ENCODE measurements around the gene KLC4. TPM values are rescaled to one million over a fixed set of nuclear protein-coding genes. Genes with fewer than 3 reads are reported as not detected.

KLC4 gene
- total RNA-seq, 2 donors from 2014 or later, result 98.8 to 101 TPM

GRCh38 chr6:43075670-43076463 lies 16.4 kb downstream of the KLC4 start, which contains the start of gene PTK7:
Gene PTK7 (plus strand): TSS chr6:43076314. CDS start chr6:43076489, 175 bp downstream.
- peak within 1 kb of the TSS; percentile 69 to 73 for H3K9ac ChIP-seq (ENCODE audit: low read depth in 2 of 2, low read length in 2 of 2)
- TF ChIP-seq CTCF (IDR thresholded peaks at IDR 0.05), result no peak

GRCh38 chr6:43076464-43077332 lies 17.3 kb downstream of the KLC4 start:
- peaks cover 4% of the 10 kb centered on the region for H3K27me3 ChIP-seq
- H3K4me3 ChIP-seq, result peak overlapping the region; percentile 56
- no peaks in the 10 kb centered on the region for H3K9me3 ChIP-seq
- H3K27ac ChIP-seq, result peak overlapping the region; percentile 22
- H3K4me1 ChIP-seq, result no peaks in the 10 kb centered on the region
- DNase-seq, result peak; percentile 35
- no peak for TF ChIP-seq CTCF (IDR thresholded peaks at IDR 0.05)
- peak overlapping the region; percentile 69 to 73 for H3K9ac ChIP-seq (ENCODE audit: low read depth in 2 of 2, low read length in 2 of 2)
- intact Hi-C loops (cut with DNase I), result no loop called here
- no peaks in the 10 kb centered on the region for H3K36me3 ChIP-seq

More at GRCh38 chr6:43075670-43076463, 16.4 kb downstream of the KLC4 start, which contains the start of gene PTK7:
- H3K9me3 ChIP-seq, result no peaks in the 10 kb centered on the region
- intact Hi-C loops (cut with DNase I), result no loop called here
- peak within 1 kb of the TSS; percentile 56 for H3K4me3 ChIP-seq
- DNase-seq, result peak; percentile 43
- H3K4me1 ChIP-seq, result no peaks in the 10 kb centered on the region
- H3K36me3 ChIP-seq, result no peaks in the 10 kb centered on the region
- H3K27ac ChIP-seq, result peak within 1 kb of the TSS; percentile 22
- peaks cover 4% of the 10 kb centered on the region for H3K27me3 ChIP-seq

GRCh38 chr6:43077333-43077809 lies 17.9 kb downstream of the KLC4 start:
- Histone ChIP-seq H3K9ac (ENCODE audit: low read depth in 2 of 2, low read length in 2 of 2) (peak overlapping the region; percentile 69 to 73), H3K36me3 (no peaks in the 10 kb centered on the region), H3K27me3 (peaks cover 4% of the 10 kb centered on the region), H3K9me3 (no peaks in the 10 kb centered on the region), H3K4me3 (peak overlapping the region; percentile 56), H3K4me1 (no peaks in the 10 kb centered on the region), H3K27ac (no peak overlapping the region)
- DNase-seq, result no peak
- TF ChIP-seq CTCF (IDR thresholded peaks at IDR 0.05), result no peak
- intact Hi-C loops (cut with DNase I), result no loop called here

- Histone ChIP-seq H3K4me3 (no peak overlapping the region), H3K27ac (no peak overlapping the region), H3K9ac (ENCODE audit: low read depth in 2 of 2, low read length in 2 of 2) (no peak overlapping the region), H3K4me1 (no peaks in the 10 kb centered on the region), H3K36me3 (no peaks in the 10 kb centered on the region), H3K27me3 (peaks cover 4% of the 10 kb centered on the region), H3K9me3 (no peaks in the 10 kb centered on the region)
- TF ChIP-seq CTCF (IDR thresholded peaks at IDR 0.05), result no peak
- no peak for DNase-seq
- intact Hi-C loops (cut with DNase I), result no loop called here
Measured at GRCh38 chr6:43077981-43078511, 18.6 kb downstream of the KLC4 start.

- Histone ChIP-seq H3K9me3 (no peaks in the 10 kb centered on the region), H3K36me3 (no peaks in the 10 kb centered on the region), H3K27ac (no peak overlapping the region), H3K4me1 (no peaks in the 10 kb centered on the region), H3K4me3 (no peak overlapping the region), H3K27me3 (peaks cover 4% of the 10 kb centered on the region), H3K9ac (ENCODE audit: low read depth in 2 of 2, low read length in 2 of 2) (no peak overlapping the region)
- intact Hi-C loops (cut with DNase I), result no loop called here
- no peak for DNase-seq
- no peak for TF ChIP-seq CTCF (IDR thresholded peaks at IDR 0.05)
Measured at GRCh38 chr6:43078691-43079090, 19.3 kb downstream of the KLC4 start.

All from colonic mucosa (tissue), 4 donors.